ENCODE measurements around the gene NHLH1. TPM values are rescaled to one million over a fixed set of nuclear protein-coding genes. Genes with fewer than 3 reads are reported as not detected.

Gene NHLH1
- total RNA-seq, 2 experiments from 2014 or later: 0.08 TPM; not detected in 1

DNA sequence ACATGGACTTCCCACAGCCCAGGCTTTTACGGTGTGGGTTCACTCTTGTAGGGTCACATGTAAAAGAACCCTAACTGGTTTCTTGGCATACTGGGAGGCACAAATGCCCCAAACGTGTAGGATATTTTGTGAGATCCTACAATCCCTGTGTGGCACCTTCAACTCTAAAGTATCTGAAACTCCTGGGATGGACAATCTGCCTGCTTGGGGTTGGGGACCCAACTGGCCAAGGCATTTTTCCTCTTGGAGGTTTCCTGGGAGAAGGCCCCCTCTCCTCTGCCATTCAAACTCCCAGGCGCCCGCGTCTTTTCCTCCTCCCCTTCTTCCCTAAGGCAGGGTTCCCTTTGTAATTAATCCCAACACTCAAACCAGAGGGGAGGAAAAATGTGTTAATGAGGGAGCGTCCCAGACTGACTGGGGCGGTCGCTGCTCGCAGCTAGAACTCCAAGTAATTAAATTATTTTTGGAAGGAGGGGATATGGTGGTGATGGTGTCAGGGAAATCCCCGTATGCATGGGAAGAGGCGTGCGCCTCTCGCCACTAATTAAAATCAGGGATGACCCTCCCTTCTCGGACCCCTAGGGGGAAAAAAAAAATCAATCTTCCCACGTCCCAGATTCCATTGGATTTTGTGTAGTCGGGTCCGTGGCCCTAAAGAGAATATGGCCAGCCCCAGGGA lies 32.8 kb downstream of the NHLH1 start:
- Mint-ChIP-seq H3K4me1 (ENCODE audit: low read depth) (peaks cover 9% of the 10 kb centered on the region), H3K36me3 (ENCODE audit: low read depth) (no peaks in the 10 kb centered on the region), H3K4me3 (peak overlapping the region; percentile 44), H3K9me3 (no peaks in the 10 kb centered on the region), H3K27me3 (peaks cover 43% of the 10 kb centered on the region), H3K27ac (no peak overlapping the region)
- peaks cover 15% of the 10 kb centered on the region for H3K4me1 ChIP-seq (ENCODE audit: insufficient read depth, low read length)
- intact Hi-C loops (cut with DNase I, micrococcal nuclease): no loop called here
- H3K27ac ChIP-seq (ENCODE audit: low read depth in 1 of 2, low read length in 2 of 2): no peak overlapping the region
- DNase-seq (no peak), ATAC-seq (ENCODE audit: poor library complexity) (no peak)
- H3K4me3 ChIP-seq (ENCODE audit: low read length): peak overlapping the region; percentile 44
- ChIA-PET CTCF (no interaction called here), POLR2A (no interaction called here)
- no peaks in the 10 kb centered on the region for H3K36me3 ChIP-seq (ENCODE audit: insufficient read depth, low read length)
- TF ChIP-seq, protein P1, sequence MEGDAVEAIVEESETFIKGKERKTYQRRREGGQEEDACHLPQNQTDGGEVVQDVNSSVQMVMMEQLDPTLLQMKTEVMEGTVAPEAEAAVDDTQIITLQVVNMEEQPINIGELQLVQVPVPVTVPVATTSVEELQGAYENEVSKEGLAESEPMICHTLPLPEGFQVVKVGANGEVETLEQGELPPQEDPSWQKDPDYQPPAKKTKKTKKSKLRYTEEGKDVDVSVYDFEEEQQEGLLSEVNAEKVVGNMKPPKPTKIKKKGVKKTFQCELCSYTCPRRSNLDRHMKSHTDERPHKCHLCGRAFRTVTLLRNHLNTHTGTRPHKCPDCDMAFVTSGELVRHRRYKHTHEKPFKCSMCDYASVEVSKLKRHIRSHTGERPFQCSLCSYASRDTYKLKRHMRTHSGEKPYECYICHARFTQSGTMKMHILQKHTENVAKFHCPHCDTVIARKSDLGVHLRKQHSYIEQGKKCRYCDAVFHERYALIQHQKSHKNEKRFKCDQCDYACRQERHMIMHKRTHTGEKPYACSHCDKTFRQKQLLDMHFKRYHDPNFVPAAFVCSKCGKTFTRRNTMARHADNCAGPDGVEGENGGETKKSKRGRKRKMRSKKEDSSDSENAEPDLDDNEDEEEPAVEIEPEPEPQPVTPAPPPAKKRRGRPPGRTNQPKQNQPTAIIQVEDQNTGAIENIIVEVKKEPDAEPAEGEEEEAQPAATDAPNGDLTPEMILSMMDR (IDR thresholded peaks at IDR 0.05): no peak
- peaks cover 17 to 26% of the 10 kb centered on the region in 2 experiments for H3K27me3 ChIP-seq (ENCODE audit: control insufficient read depth in 1 of 2, insufficient read depth in 2 of 2, low read length in 2 of 2)
- no peaks in the 10 kb centered on the region for H3K9me3 ChIP-seq (ENCODE audit: control insufficient read depth in 1 of 2, insufficient read depth in 1 of 2, low read length in 2 of 2)

DNA sequence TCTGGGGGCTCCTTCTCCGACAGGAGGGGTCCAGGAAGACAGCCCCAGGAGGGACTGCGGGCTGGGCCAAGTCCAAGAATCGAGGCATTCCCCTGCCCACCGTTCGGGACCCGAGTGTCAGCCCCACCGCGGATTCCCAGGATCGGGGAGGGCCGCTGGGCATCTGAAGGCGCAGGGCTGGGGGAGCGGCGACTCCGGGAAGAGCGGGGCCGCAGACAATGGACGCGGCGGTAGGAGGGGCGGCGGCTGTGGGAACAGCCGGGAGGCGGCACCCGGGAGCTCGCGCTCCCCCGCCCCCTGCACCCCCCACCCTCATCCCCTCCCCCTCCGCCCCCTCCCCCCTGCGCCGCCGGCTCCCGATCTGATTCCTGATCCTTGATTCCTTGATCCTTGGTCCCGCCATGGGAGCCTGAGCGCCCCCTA lies 33.4 kb downstream of the NHLH1 start, which contains the start of gene VANGL2:
Gene VANGL2, plus strand, starts transcription at position 342 of the 423 bp plus-strand sequence. CDS start 15,274 bp downstream, outside the sequence.
- H3K9me3 ChIP-seq (ENCODE audit: control insufficient read depth in 1 of 2, insufficient read depth in 1 of 2, low read length in 2 of 2): no peaks in the 10 kb centered on the region
- peaks cover 9% of the 10 kb centered on the region for H3K4me1 Mint-ChIP-seq (ENCODE audit: low read depth)
- peak; percentile 16 to 66 (median 32) for DNase-seq
- ChIA-PET POLR2A (no interaction called here), CTCF (no interaction called here)
- intact Hi-C loops (cut with DNase I, micrococcal nuclease): no loop called here
- H3K27me3 Mint-ChIP-seq: peaks cover 43% of the 10 kb centered on the region
- peak within 1 kb of the TSS; percentile 71 for H3K4me3 Mint-ChIP-seq
- H3K36me3 ChIP-seq (ENCODE audit: insufficient read depth, low read length): no peaks in the 10 kb centered on the region
- H3K27ac Mint-ChIP-seq: no peak within 1 kb of the TSS
- no peaks in the 10 kb centered on the region for H3K9me3 Mint-ChIP-seq
- peak within 1 kb of the TSS; percentile 44 for H3K4me3 ChIP-seq (ENCODE audit: low read length)
- peaks cover 17 to 26% of the 10 kb centered on the region in 2 experiments for H3K27me3 ChIP-seq (ENCODE audit: control insufficient read depth in 1 of 2, insufficient read depth in 2 of 2, low read length in 2 of 2)
- peaks cover 15% of the 10 kb centered on the region for H3K4me1 ChIP-seq (ENCODE audit: insufficient read depth, low read length)
- TF ChIP-seq, protein P1 (IDR thresholded peaks at IDR 0.05): no peak
- H3K27ac ChIP-seq (ENCODE audit: low read depth in 1 of 2, low read length in 2 of 2): no peak within 1 kb of the TSS
- H3K36me3 Mint-ChIP-seq (ENCODE audit: low read depth): no peaks in the 10 kb centered on the region
- peak; percentile 65 for ATAC-seq (ENCODE audit: poor library complexity)

DNA sequence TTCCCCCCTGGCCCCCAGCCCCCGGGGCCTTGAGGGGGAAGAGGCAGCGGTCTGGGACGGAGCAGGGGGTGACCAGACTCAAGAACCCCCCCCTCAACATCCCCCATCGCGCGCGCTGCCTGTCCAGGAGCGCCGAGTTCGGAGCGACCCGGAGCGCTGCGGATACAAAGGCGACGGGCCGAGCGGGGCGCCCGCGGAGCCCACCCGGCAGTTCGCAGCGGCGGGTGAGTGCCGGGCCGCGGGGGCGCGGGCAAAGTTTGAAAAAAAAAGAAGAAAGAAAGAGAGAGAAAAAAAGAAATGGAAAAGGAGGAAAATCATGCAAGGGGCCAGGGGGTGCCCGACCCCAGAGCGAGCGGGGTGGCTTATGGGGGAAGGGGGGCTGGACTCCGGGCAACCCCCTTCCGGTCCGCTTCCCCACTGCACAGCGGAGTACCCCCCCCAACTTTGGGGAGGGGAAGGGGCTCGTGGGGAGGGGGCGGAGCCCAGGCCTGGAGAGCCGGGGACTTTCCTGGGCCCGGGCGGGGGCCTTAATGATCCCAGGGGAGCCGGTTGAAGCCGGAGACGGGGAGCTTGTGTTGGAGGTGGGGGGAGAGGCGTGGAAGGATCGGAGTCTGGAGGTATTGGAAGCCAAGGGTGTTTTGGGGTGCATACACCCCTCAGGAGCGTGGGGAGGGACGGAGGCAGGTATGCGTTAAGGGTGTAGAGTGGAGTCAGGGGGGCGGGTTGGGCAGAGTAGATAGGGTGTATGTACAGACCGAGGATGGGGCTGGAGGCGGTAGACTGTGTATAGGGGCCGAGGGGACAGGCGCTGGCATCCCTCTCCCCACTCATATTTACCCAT lies 34.0 kb downstream of the NHLH1 start:
- Histone ChIP-seq H3K4me3 (ENCODE audit: low read length) (peak overlapping the region; percentile 44), H3K27ac (ENCODE audit: low read depth in 1 of 2, low read length in 2 of 2) (no peak overlapping the region), H3K9me3 (ENCODE audit: control insufficient read depth in 1 of 2, insufficient read depth in 1 of 2, low read length in 2 of 2) (no peaks in the 10 kb centered on the region), H3K4me1 (ENCODE audit: insufficient read depth, low read length) (peaks cover 15% of the 10 kb centered on the region), H3K36me3 (ENCODE audit: insufficient read depth, low read length) (no peaks in the 10 kb centered on the region), H3K27me3 (ENCODE audit: control insufficient read depth in 1 of 2, insufficient read depth in 2 of 2, low read length in 2 of 2) (peaks cover 17 to 26% of the 10 kb centered on the region in 2 experiments)
- H3K4me3 Mint-ChIP-seq: peak overlapping the region; percentile 71
- POLR2A ChIA-PET: no interaction called here
- no peak overlapping the region for H3K27ac Mint-ChIP-seq
- TF ChIP-seq, protein P1 (IDR thresholded peaks at IDR 0.05): no peak
- peaks cover 9% of the 10 kb centered on the region for H3K4me1 Mint-ChIP-seq (ENCODE audit: low read depth)
- CTCF ChIA-PET: no interaction called here
- ATAC-seq (ENCODE audit: poor library complexity) (peak; percentile 58), DNase-seq (peak in 3 of 14 experiments; percentile 11 to 34 (median 26))
- intact Hi-C loops (cut with DNase I, micrococcal nuclease): no loop called here
- no peaks in the 10 kb centered on the region for H3K9me3 Mint-ChIP-seq
- H3K36me3 Mint-ChIP-seq (ENCODE audit: low read depth): no peaks in the 10 kb centered on the region
- peaks cover 37% of the 10 kb centered on the region for H3K27me3 Mint-ChIP-seq

Data from CD4-positive, alpha-beta T cell (primary cell).